GM12865 (cell line): Measurements from ENCODE around the gene KCTD21.

Source experiments
- DNase-seq: peaks from one replicate; pipeline ENCODE4 v3.0.0; 2010; ENCODE audit warnings: low read depth
- H3K4me3 ChIP-seq: 2 replicates; pipeline ENCODE4 v1.5.1; 2011; ENCODE audit warnings: mild to moderate bottlenecking, low read depth, low read length, control low read depth
- CTCF ChIP-seq: IDR thresholded peaks from 2 replicates; pipeline ENCODE4 v1.5.1; 2011; ENCODE audit warnings: low read length, control low read depth, low read depth, inconsistent platforms; ENCODE audit not compliant: insufficient read depth; ENCODE audit errors: missing control alignments

Gene KCTD21

GRCh38 chr11:78217650-78218541 lies 29.5 kb upstream of the KCTD21 start:
- no peak overlapping the region for H3K4me3 ChIP-seq
- TF ChIP-seq CTCF = no peak
- no peak for DNase-seq

GRCh38 chr11:78216571-78217287 lies 28.3 kb upstream of the KCTD21 start:
- DNase-seq = no peak
- no peak for TF ChIP-seq CTCF
- no peak overlapping the region for H3K4me3 ChIP-seq

GRCh38 chr11:78216021-78216420 lies 27.6 kb upstream of the KCTD21 start:
- no peak for TF ChIP-seq CTCF
- H3K4me3 ChIP-seq = no peak overlapping the region
- DNase-seq = no peak

DNA sequence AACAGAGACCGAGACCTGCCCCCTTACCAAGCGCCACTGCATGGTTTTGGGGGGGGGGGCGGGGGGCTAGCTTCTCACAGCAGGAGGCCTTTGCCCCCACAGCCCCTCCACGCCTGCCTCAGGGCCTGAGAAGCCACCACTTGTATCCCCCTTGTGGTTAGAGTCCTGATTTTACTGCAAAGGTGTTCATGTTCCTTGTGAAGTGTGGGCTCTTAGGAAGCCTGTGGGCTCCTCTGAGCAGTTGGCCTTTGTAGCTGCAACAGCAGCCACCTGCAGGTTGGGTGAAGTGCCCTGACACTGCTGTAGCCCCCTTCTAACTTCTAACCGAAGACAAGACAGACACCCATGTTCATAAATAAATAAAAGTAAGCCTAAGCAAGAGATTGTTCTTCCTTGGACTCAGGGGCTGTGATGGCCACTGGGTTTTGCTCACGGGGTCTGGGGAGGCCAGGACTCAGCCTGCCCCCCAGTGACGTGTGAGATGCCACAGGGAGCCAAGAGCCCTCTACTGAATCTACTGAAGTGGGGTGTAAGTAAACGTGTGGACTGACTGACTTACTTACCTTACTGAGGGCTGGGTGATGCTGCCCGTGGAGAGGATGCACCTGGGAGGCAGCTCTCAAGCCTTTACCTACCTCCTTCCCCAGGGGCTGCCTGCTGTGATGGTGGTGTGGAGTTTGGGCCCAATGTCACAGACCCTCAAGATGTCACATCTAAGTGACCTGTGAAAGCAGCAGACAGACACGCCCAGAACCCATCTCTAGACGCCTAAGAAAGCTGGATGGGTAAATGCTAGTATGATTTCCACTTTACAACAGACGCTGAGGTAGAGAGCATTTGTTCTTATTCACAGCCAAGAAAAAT lies 26.1 kb upstream of the KCTD21 start:
- no peak overlapping the region for H3K4me3 ChIP-seq
- no peak for TF ChIP-seq CTCF
- DNase-seq = no peak

DNA sequence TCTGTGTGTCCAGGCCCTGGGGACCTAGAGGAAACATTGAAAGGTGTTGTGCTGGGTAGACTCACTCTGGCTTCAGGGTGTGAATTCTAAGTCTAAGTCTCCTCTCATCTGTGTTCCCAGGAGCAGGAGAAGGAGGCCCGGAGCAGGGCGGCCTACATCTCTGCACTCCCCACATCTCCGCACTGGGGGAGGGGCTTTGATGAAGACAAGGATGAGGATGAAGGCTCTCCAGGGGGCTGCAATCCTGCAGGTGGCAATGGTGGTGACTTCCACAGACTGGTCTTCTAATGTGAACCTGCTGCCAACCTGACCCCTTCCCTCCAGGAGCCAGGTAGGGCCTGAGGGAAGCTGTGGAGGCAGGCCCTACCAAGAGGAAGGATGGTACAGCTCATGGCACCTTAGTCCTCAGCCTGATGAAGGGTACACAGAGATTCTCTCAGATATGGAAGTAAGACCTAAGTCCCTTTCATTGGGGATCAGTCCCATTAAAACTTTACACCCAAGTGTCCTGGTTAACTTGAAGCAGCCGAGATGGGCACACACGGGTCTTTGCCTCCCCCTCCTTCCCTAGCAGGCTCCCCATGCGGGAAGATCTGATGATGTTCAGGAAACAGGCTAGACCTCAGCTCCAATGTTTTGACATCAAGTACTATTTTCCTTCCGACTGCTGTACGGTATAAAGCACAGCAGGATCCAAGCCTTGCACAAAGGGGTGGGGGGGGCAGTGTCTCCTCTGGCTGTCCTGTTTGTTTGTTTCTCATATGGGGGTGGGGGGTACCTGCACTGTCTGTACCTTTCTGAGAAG lies 25.3 kb upstream of the KCTD21 start:
- TF ChIP-seq CTCF = no peak
- H3K4me3 ChIP-seq = no peak overlapping the region
- DNase-seq = no peak
